B cell (primary cell): ENCODE measurements around the gene NECAP2.
"Not testable (repeated sequence)": the region's sequence is repeated elsewhere in the genome, so short reads cannot be mapped to it uniquely, and the experiment has no call there.

Source experiments
- CTCF ChIP-seq: fragments of 200-600 bp; IDR thresholded peaks from one replicate; pipeline ENCODE4 v1.8.0; 2022; ENCODE audit warnings: antibody characterized with exemption, mild to moderate bottlenecking
- EZH2 ChIP-seq: IDR thresholded peaks from 2 replicates; pipeline ENCODE4 v1.6.1; 2012; ENCODE audit warnings: borderline replicate concordance, low read depth, mild to moderate bottlenecking, moderate library complexity, low read length; ENCODE audit not compliant: insufficient read depth, poor library complexity, severe bottlenecking

- TF ChIP-seq CTCF, EZH2: not testable (repeated sequence)
Observed at GRCh38 chr1:16475771-16476770, 35.5 kb downstream of the NECAP2 start.
